Spleen (tissue), 11 donors: Measurements from ENCODE around the gene C1QA. TPM values are rescaled to one million over a fixed set of nuclear protein-coding genes. Genes with fewer than 3 reads are reported as not detected.

ENCODE experiments used
- DNase-seq: peaks from one replicate; pipeline ENCODE4 v3.0.0-alpha.2; 2020
- H3K27ac ChIP-seq, 8 donors: fragments of 200-600 bp; sonication (generic) in 7 of 8; 1 replicate in 4 of 8; 2 replicates in 4 of 8; pipeline versions ENCODE4 v1.5.0 to v1.8.0; 2016 to 2021; ENCODE audit warnings: inconsistent platforms in 4 of 8, mild to moderate bottlenecking in 4 of 8, moderate library complexity in 1 of 8
- H3K27me3 ChIP-seq, 7 donors: fragments of 200-600 bp; sonication (generic) in 6 of 7; replicated peaks in 1 of 7; 1 replicate in 4 of 7; 2 replicates in 3 of 7; pipeline versions ENCODE4 v1.5.0 to v1.8.0; 2016 to 2021; ENCODE audit warnings: inconsistent platforms in 3 of 7, mild to moderate bottlenecking in 1 of 7
- H3K36me3 ChIP-seq, 6 donors: fragments of 200-600 bp; sonication (generic) in 5 of 6; 1 replicate in 4 of 6; 2 replicates in 2 of 6; pipeline versions ENCODE4 v1.5.0 to v1.8.0; 2016 to 2021; ENCODE audit warnings: inconsistent platforms in 2 of 6
- H3K4me1 ChIP-seq, 6 donors: fragments of 200-600 bp; sonication (generic) in 5 of 6; 1 replicate in 3 of 6; 2 replicates in 3 of 6; pipeline versions ENCODE4 v1.5.0 to v1.8.0; 2016 to 2021; ENCODE audit warnings: inconsistent platforms in 3 of 6
- H3K4me3 ChIP-seq, 8 donors: fragments of 200-600 bp; sonication (generic) in 7 of 8; 1 replicate in 4 of 8; 2 replicates in 4 of 8; pipeline versions ENCODE4 v1.5.0 to v1.8.0; 2016 to 2021; ENCODE audit warnings: inconsistent platforms in 4 of 8, mild to moderate bottlenecking in 4 of 8, moderate library complexity in 2 of 8
- H3K9me3 ChIP-seq, 8 donors: fragments of 200-600 bp; sonication (generic) in 7 of 8; 1 replicate in 4 of 8; 2 replicates in 4 of 8; pipeline versions ENCODE4 v1.5.0 to v1.8.0; 2016 to 2021; ENCODE audit warnings: inconsistent platforms in 4 of 8
- CTCF ChIP-seq, 11 experiments: fragments of 200-600 bp in 7 of 11; fragments of 450-650 bp in 4 of 11; sonication (generic) in 4 of 11; IDR thresholded peaks in 8 of 11; conservative IDR thresholded peaks in 3 of 11; 1 replicate in 7 of 11; 2 replicates in 4 of 11; pipeline versions ENCODE4 v1.4.0 to v1.8.0; 2016 to 2021; ENCODE audit warnings: antibody characterized with exemption in 11 of 11, inconsistent platforms in 4 of 11, mild to moderate bottlenecking in 1 of 11
- POLR2A ChIP-seq, 3 donors: fragments of 450-650 bp; IDR thresholded peaks; one replicate each; pipeline ENCODE4 v1.5.1; 2017; ENCODE audit warnings: antibody characterized with exemption in 3 of 3, mild to moderate bottlenecking in 1 of 3
- POLR2AphosphoS5 ChIP-seq, 3 donors: sonication (generic); formaldehyde crosslinking; IDR thresholded peaks; one replicate each; pipeline ENCODE4 v1.5.1; 2017; ENCODE audit warnings: antibody characterized with exemption in 3 of 3
- WGBS, 5 donors: extraction: QIAGEN DNeasy Blood & Tissue Kit in 3 of 5; methylation state at CpG; one replicate each; pipeline versions ENCODE4 v1.1.5 to v1.1.7; 2013 to 2018; 5-methylcytosine and 5-hydroxymethylcytosine counted together
- intact Hi-C: fragments of 100-400 bp; cut with DNase I; formaldehyde crosslinking; loops from one replicate; pipeline ENCODE4 v1.15.0; 2023; ENCODE audit warnings: low total_unique reads
- polyA plus RNA-seq, 3 donors: library from polyadenylated mRNA; stranded (reverse); fragments of 200-250 nt; gene quantifications; one replicate each; pipeline ENCODE4 v1.2.1, GENCODE V29; 2013
- total RNA-seq, 7 donors: library from RNA; depleted of rRNA in 3 of 7; stranded (reverse); fragments of >200 nt in 3 of 7; fragmentation: NEBNext Ultra II Directional in 4 of 7; extraction: Animal tissue kit (Norgen Biotek cat#: 25700) in 4 of 7; gene quantifications; one replicate each; pipeline versions ENCODE4 v1.1.0 to v1.2.1, GENCODE V29; 2016 to 2021
- donor health status: healthy with polysubstance abuse.
- donor health status: DM: no; HTN: no; CAD: no; lungs with moderate emphysema.
- donor health status: DM: no; HTN: no; CAD: no.
- donor health status: Bipolar disorder and iron deficiency.
- donor health status: healthy.
- donor health status: DM: no; HTN: no; CAD: no.
- donor health status: DM: yes; HTN: yes; CAD: no.

Gene C1QA
- total and polyA plus RNA-seq, 10 donors, result 296 to 1,485 (median 925) TPM

- Histone ChIP-seq H3K4me3 (no peak overlapping the region), H3K4me1 (no peaks in the 10 kb centered on the region), H3K9me3 (no peaks in the 10 kb centered on the region), H3K27ac (no peak overlapping the region), H3K27me3 (peaks cover 0 to 53% (median 0%) of the 10 kb centered on the region in 7 donors), H3K36me3 (no peaks in the 10 kb centered on the region)
- TF ChIP-seq POLR2A (IDR thresholded peaks at IDR 0.05), result no peak
- TF ChIP-seq POLR2AphosphoS5 (IDR thresholded peaks at IDR 0.05), result no peak
- TF ChIP-seq CTCF (IDR thresholded peaks at IDR 0.05 in 8 of 11, conservative IDR thresholded peaks at IDR 0.05 in 3 of 11), result no peak
- 78 to 91% (median 80%) methylated on average over 18 to 37 of the region's 37 CpGs for WGBS, 5 donors
- intact Hi-C loops, result no loop called here
- DNase-seq, result no peak
Measured at GRCh38 chr1:22676916-22677583, 40.6 kb downstream of the C1QA start.

- DNase-seq, result no peak
- H3K27me3 ChIP-seq, result peaks cover 0 to 42% (median 0%) of the 10 kb centered on the region in 7 donors
Measured at GRCh38 chr1:22677931-22678896, 41.8 kb downstream of the C1QA start.

GRCh38 chr1:22680726-22681125 is 44.3 kb downstream of the C1QA start:
- WGBS, 5 donors, result 76 to 86% (median 77%) methylated on average over 9 of the region's 9 CpGs
- TF ChIP-seq CTCF (IDR thresholded peaks at IDR 0.05 in 8 of 11, conservative IDR thresholded peaks at IDR 0.05 in 3 of 11) (no peak), POLR2AphosphoS5 (IDR thresholded peaks at IDR 0.05) (no peak), POLR2A (IDR thresholded peaks at IDR 0.05) (no peak)

More at GRCh38 chr1:22677931-22678896, 41.8 kb downstream of the C1QA start:
- H3K4me3 ChIP-seq, result no peak overlapping the region
- no peaks in the 10 kb centered on the region for H3K9me3 ChIP-seq
- no peaks in the 10 kb centered on the region for H3K36me3 ChIP-seq
- 75 to 87% (median 82%) methylated on average over 13 of the region's 13 CpGs for WGBS, 5 donors
- TF ChIP-seq POLR2A (IDR thresholded peaks at IDR 0.05) (no peak), CTCF (IDR thresholded peaks at IDR 0.05 in 8 of 11, conservative IDR thresholded peaks at IDR 0.05 in 3 of 11) (no peak), POLR2AphosphoS5 (IDR thresholded peaks at IDR 0.05) (no peak)
- no peaks in the 10 kb centered on the region for H3K4me1 ChIP-seq
- H3K27ac ChIP-seq, result no peak overlapping the region
- intact Hi-C loops, result no loop called here

More at GRCh38 chr1:22680726-22681125, 44.3 kb downstream of the C1QA start:
- Histone ChIP-seq H3K4me1 (no peaks in the 10 kb centered on the region), H3K27me3 (peaks cover 0 to 47% (median 0%) of the 10 kb centered on the region in 7 donors), H3K36me3 (no peaks in the 10 kb centered on the region), H3K9me3 (no peaks in the 10 kb centered on the region), H3K4me3 (no peak overlapping the region), H3K27ac (no peak overlapping the region)
- intact Hi-C loops, result no loop called here
- DNase-seq, result no peak
